ENCODE data around the gene NOX5. TPM values are rescaled to one million over a fixed set of nuclear protein-coding genes. Genes with fewer than 3 reads are reported as not detected.

The NOX5 gene
- total RNA-seq, 2 donors from 2014 or later = 0.05 to 0.17 TPM

DNA sequence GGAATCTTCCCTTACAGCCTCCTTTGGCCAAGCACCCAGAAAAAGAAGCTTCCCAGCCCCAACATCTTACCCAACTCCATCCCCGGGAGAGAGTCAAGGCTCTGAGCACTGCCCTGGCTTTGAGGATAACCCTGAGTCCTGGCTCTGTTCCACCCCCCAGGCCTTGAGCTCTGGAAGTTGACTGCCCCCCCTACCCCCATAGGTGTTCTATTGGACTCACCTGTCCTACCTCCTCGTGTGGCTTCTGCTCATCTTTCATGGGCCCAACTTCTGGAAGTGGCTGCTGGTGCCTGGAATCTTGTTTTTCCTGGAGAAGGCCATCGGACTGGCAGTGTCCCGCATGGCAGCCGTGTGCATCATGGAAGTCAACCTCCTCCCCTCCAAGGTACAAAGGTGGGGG, 22.3 kb downstream of the NOX5 start:
- Histone ChIP-seq H3K36me3 (no peaks in the 10 kb centered on the region), H3K27me3 (no peaks in the 10 kb centered on the region), H3K4me3 (no peak overlapping the region), H3K27ac (no peak overlapping the region), H3K4me1 (no peaks in the 10 kb centered on the region), H3K9me3 (no peaks in the 10 kb centered on the region), H3K9ac (ENCODE audit: low read depth in 2 of 2, low read length in 2 of 2) (no peak overlapping the region)
- DNase-seq = no peak
- intact Hi-C loops (cut with DNase I) = no loop called here
- TF ChIP-seq, protein P1, sequence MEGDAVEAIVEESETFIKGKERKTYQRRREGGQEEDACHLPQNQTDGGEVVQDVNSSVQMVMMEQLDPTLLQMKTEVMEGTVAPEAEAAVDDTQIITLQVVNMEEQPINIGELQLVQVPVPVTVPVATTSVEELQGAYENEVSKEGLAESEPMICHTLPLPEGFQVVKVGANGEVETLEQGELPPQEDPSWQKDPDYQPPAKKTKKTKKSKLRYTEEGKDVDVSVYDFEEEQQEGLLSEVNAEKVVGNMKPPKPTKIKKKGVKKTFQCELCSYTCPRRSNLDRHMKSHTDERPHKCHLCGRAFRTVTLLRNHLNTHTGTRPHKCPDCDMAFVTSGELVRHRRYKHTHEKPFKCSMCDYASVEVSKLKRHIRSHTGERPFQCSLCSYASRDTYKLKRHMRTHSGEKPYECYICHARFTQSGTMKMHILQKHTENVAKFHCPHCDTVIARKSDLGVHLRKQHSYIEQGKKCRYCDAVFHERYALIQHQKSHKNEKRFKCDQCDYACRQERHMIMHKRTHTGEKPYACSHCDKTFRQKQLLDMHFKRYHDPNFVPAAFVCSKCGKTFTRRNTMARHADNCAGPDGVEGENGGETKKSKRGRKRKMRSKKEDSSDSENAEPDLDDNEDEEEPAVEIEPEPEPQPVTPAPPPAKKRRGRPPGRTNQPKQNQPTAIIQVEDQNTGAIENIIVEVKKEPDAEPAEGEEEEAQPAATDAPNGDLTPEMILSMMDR (IDR thresholded peaks at IDR 0.05) = no peak

DNA sequence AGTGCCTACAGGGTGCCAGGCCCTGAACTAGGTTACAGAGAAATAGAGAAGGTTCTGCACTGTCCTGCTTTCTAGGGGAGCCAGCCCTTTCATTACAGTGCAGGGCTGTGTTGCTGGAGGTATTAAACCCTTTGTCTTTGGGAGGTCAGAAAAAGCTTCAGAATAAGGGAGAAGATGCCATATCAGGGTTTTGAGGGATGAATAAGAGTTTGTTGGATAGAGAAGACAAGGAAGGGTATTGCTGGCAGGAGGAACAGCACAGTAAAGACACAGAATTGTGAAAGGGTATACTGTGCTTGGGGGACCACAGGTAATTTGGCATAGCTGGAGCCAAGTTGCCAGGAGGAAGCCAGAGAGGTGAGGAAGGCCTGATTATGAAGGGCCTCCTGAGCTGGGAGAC, 23.0 kb downstream of the NOX5 start:
- no peak overlapping the region for H3K27ac ChIP-seq
- intact Hi-C loops (cut with DNase I) = no loop called here
- H3K27me3 ChIP-seq = no peaks in the 10 kb centered on the region
- no peak for DNase-seq
- H3K9me3 ChIP-seq = no peaks in the 10 kb centered on the region
- TF ChIP-seq, protein P1 (IDR thresholded peaks at IDR 0.05) = no peak
- no peaks in the 10 kb centered on the region for H3K36me3 ChIP-seq
- H3K4me1 ChIP-seq = no peaks in the 10 kb centered on the region
- H3K9ac ChIP-seq (ENCODE audit: low read depth in 2 of 2, low read length in 2 of 2) = no peak overlapping the region
- H3K4me3 ChIP-seq = no peak overlapping the region

DNA sequence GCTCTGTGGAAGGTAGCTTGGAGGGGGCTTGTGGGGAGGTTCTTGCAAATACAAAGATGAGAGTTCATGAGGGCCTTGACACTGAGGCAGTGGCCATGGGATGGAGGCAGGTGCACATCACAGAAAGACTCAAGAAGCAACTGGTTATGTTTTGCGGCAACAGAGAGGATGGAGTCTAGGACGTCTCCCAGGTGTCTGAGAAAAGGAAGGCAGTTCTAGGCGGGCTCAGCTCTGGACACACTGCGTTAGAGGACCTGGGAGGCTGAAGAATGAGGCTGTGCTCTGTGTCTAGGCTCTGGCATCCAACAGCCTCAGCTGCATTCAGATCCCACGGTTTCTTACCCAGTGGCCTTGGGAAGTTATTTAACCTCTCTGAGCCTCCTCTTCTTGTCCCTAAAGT, 23.5 kb downstream of the NOX5 start:
- no peaks in the 10 kb centered on the region for H3K4me1 ChIP-seq

DNA sequence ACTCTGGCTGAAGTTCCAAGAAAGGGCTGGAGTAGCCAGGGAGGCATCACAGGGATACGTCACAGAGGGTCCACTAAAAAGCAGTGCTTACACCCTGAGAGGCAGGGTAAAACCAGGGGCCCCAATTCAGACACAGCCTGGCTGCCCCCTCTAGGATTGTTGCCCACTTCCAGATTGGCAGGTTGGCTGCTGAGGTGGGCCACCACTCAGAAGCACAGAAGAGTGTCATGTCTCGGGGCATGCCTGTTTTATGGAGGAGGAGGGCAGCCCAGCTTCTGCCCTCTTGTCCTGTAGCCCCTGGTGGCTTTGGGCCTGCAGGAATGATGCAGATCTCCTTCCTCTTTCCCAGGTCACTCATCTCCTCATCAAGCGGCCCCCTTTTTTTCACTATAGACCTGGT, 24.0 kb downstream of the NOX5 start:
- intact Hi-C loops (cut with DNase I) = no loop called here
- Histone ChIP-seq H3K27ac (no peak overlapping the region), H3K9me3 (no peaks in the 10 kb centered on the region), H3K36me3 (no peaks in the 10 kb centered on the region), H3K4me1 (no peaks in the 10 kb centered on the region), H3K9ac (ENCODE audit: low read depth in 2 of 2, low read length in 2 of 2) (no peak overlapping the region), H3K27me3 (no peaks in the 10 kb centered on the region), H3K4me3 (no peak overlapping the region)
- TF ChIP-seq, protein P1 (IDR thresholded peaks at IDR 0.05) = no peak
- no peak for DNase-seq

More for the DNA sequence above, 23.5 kb downstream of the NOX5 start:
- no peaks in the 10 kb centered on the region for H3K27me3 ChIP-seq
- no peak overlapping the region for H3K27ac ChIP-seq
- H3K4me3 ChIP-seq = no peak overlapping the region
- H3K9ac ChIP-seq (ENCODE audit: low read depth in 2 of 2, low read length in 2 of 2) = no peak overlapping the region
- intact Hi-C loops (cut with DNase I) = no loop called here
- DNase-seq = no peak
- TF ChIP-seq, protein P1 (IDR thresholded peaks at IDR 0.05) = no peak
- H3K9me3 ChIP-seq = no peaks in the 10 kb centered on the region
- no peaks in the 10 kb centered on the region for H3K36me3 ChIP-seq

DNA sequence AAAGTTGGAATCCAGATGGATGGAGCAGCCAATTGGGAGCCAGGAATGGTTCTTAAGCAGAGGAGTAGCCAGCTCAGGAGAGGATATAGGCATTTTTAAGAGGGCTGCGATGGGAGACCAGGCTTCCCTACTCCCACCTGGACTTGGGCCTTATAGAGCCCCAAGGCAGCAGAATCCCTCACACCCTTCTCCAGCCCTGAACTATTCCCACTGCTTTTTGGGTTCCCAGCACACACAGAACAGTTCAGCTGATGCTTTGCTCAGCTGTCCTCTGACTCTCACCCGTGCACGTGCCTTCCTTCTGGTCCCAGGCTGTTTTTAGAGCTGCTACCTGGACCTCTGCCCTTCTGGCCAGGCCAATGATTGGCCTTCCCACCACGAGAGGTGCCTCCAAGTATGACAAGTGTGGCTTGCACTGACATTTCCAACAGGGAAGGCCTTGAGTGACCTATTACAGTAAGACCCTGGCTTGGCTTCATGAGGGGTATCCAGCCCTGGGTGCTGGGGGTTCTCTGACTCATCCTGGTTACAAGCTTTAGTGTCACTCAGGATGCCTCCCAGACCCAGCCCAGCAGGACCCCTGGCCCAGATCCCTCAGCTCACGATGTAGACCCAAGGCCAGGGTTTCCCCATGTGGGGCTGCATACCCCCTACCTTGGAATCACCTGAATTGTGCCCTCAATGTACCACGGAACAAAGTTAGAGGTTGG, 25.2 kb downstream of the NOX5 start:
- H3K4me1 ChIP-seq = no peaks in the 10 kb centered on the region
- TF ChIP-seq, protein P1 (IDR thresholded peaks at IDR 0.05) = no peak
- no peaks in the 10 kb centered on the region for H3K36me3 ChIP-seq
- H3K9me3 ChIP-seq = no peaks in the 10 kb centered on the region
- H3K27ac ChIP-seq = no peak overlapping the region
- no peak overlapping the region for H3K9ac ChIP-seq (ENCODE audit: low read depth in 2 of 2, low read length in 2 of 2)
- DNase-seq = no peak
- intact Hi-C loops (cut with DNase I) = no loop called here
- no peak overlapping the region for H3K4me3 ChIP-seq
- H3K27me3 ChIP-seq = no peaks in the 10 kb centered on the region

All from colonic mucosa (tissue), 4 donors.